ENCODE data around the gene HSF4. TPM values are rescaled to one million over a fixed set of nuclear protein-coding genes. Genes with fewer than 3 reads are reported as not detected.

The HSF4 gene
- total RNA-seq, 1 donor from 2014 or later: 5.7 TPM

DNA sequence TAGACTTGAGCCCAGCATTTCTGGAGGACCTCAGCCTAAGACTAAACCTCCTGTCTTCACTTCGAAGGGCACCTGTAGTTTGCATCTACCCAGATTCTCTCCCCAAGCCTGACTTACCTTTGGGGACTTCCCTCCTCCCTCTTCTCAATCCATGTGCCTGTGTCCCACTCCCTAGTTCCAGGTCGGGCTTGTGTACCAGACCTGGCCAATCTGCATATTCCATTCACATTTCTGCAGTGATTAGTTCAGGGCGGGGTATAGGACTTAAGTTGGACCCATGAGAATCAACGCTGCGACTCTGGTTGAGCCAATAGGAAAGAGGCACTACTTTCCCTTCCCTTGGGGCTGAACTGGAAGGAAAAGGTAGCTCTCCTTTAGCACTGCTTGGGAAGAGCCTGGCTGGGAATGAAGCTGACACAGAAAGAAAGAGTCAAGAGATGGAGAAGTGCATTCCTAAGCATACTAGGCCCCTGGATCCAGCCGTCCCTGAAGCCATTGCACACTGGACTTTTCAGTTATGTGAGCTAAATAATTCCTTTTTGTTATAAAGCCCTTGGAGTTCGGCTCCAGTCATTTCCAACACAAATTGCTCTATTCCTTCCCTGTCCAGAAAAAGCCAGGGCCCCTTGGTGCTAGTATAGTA lies 7.3 kb upstream of the HSF4 start:
- TF ChIP-seq, protein P1, sequence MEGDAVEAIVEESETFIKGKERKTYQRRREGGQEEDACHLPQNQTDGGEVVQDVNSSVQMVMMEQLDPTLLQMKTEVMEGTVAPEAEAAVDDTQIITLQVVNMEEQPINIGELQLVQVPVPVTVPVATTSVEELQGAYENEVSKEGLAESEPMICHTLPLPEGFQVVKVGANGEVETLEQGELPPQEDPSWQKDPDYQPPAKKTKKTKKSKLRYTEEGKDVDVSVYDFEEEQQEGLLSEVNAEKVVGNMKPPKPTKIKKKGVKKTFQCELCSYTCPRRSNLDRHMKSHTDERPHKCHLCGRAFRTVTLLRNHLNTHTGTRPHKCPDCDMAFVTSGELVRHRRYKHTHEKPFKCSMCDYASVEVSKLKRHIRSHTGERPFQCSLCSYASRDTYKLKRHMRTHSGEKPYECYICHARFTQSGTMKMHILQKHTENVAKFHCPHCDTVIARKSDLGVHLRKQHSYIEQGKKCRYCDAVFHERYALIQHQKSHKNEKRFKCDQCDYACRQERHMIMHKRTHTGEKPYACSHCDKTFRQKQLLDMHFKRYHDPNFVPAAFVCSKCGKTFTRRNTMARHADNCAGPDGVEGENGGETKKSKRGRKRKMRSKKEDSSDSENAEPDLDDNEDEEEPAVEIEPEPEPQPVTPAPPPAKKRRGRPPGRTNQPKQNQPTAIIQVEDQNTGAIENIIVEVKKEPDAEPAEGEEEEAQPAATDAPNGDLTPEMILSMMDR (IDR thresholded peaks at IDR 0.05; ENCODE audit: unreplicated experiment): no peak
- H3K4me3 Mint-ChIP-seq (ENCODE audit: unreplicated experiment): peak overlapping the region; percentile 51

DNA sequence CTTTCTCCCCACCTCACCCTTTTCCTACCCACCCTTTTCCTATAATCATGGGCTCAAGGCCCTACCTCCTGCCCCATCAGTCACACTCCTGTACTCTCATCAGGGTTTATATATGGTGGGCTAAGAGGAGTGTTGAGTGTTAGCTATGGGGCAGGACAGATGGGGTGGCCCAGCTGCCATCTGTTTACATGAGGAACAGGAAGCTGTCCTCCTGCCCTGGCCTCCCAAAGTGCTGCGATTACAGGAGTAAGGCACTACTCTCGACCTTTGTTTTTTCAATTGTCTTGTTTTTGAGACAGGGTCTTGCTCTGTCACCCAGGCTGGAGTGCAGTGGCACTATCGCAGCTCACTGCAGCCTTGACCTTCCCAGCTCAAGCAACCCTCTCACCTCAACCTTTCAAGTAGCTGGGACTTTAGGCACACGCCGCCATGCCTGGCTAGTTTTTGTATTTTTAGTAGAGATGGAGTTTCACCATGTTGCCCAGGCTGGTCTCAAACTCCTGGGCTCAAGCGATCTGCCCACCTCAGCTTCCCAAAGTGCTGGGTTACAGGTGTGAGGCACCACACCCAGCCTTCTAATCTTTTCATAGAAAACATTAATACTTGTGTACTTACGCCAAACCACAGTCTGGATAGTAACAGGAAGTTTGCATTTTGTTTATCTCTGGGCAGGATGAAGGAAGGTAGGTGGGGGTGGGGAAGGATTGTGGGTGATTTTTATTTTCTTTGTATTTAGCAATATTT lies 6.5 kb upstream of the HSF4 start:
- Mint-ChIP-seq H3K4me3 (ENCODE audit: unreplicated experiment) (peak overlapping the region; percentile 87), H3K36me3 (ENCODE audit: low read depth, unreplicated experiment) (peaks cover 4% of the 10 kb centered on the region), H3K9me3 (ENCODE audit: unreplicated experiment) (no peaks in the 10 kb centered on the region), H3K4me1 (ENCODE audit: unreplicated experiment) (peaks cover 19% of the 10 kb centered on the region), H3K27me3 (ENCODE audit: unreplicated experiment) (peaks cover 40% of the 10 kb centered on the region), H3K27ac (ENCODE audit: unreplicated experiment) (peak overlapping the region; percentile 36)
- TF ChIP-seq, protein P1 (IDR thresholded peaks at IDR 0.05; ENCODE audit: unreplicated experiment): no peak
- no peak for DNase-seq (ENCODE audit: low spot score)

More for the DNA sequence above, 7.3 kb upstream of the HSF4 start:
- Mint-ChIP-seq H3K4me1 (ENCODE audit: unreplicated experiment) (peaks cover 16% of the 10 kb centered on the region), H3K27me3 (ENCODE audit: unreplicated experiment) (peaks cover 44% of the 10 kb centered on the region), H3K9me3 (ENCODE audit: unreplicated experiment) (no peaks in the 10 kb centered on the region), H3K36me3 (ENCODE audit: low read depth, unreplicated experiment) (peaks cover 4% of the 10 kb centered on the region), H3K27ac (ENCODE audit: unreplicated experiment) (no peak overlapping the region)
- DNase-seq (ENCODE audit: low spot score): no peak

DNA sequence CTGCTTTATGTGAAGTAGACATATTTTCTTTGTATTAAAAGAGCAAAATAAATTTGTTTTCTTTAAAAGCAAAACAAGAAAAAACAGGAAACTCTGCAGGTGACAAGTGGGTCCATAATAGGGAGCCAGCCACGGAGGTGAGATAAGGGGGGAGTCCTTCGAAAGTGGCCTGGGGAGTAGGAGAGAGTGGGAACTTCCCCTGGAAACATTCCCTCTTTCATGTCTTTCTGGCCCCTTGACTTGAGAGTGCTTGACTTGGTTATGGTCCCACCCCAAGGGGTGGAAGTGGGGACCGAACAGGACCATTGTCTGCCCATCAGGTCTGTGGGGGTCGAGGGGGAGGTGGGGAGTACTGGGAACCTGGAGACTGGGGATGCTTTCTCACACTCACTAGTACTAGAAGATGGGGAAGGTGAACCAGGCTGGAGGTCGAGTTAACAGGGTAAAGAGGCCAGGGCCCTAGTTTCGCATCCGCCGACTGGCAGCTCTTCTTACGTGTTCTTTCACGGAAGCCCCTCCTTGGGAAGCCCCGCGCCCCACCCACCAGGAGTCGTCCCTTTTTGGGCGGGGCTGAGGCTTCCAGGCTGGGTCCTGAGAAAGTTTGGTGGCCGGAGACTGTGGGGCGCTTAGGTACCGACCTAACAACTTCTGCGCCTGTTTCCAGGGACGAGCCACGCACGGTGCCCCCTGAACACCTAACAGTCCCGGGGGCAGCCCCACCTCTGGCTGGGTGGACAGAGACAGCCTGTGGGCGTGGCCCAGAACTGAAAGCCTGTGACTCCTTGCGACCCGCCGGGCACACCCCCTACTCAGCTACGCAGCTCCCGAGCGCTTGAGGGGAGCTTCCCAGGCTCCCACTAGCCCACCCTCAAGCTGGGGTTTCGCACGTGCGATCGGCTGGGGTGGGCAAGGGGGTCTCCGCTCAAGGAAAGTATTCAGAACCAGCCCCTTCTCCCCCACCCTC lies 5.6 kb upstream of the HSF4 start:
- DNase-seq (ENCODE audit: low spot score): no peak
- no peak overlapping the region for H3K27ac Mint-ChIP-seq (ENCODE audit: unreplicated experiment)

DNA sequence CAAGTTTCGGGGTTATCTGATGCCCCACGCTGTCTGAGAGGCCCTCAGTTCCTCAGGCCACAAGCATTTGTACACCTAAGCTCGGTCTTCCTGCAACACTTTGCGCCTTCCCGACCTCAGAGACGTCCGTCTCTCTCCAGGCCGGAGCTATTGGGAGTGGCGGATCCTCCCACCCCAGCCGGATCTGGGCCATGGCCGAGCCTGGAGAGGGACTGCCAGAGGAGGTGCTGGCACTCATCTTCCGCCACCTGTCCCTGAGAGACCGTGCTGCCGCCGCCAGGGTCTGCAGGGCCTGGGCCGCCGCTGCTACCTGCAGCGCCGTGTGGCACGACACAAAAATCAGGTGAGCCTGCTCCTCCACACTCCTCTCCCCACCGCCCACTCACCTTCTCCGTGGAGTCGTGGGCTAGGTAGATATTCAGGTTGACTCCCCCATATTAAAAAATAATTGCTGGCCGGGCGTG lies 2.9 kb upstream of the HSF4 start:
- no peaks in the 10 kb centered on the region for H3K9me3 Mint-ChIP-seq (ENCODE audit: unreplicated experiment)
- H3K27ac Mint-ChIP-seq (ENCODE audit: unreplicated experiment): no peak overlapping the region
- H3K4me1 Mint-ChIP-seq (ENCODE audit: unreplicated experiment): peaks cover 19% of the 10 kb centered on the region
- H3K36me3 Mint-ChIP-seq (ENCODE audit: low read depth, unreplicated experiment): peaks cover 4% of the 10 kb centered on the region
- H3K4me3 Mint-ChIP-seq (ENCODE audit: unreplicated experiment): no peak overlapping the region
- DNase-seq (ENCODE audit: low spot score): no peak
- TF ChIP-seq, protein P1 (IDR thresholded peaks at IDR 0.05; ENCODE audit: unreplicated experiment): no peak
- peaks cover 34% of the 10 kb centered on the region for H3K27me3 Mint-ChIP-seq (ENCODE audit: unreplicated experiment)

More for the DNA sequence above, 5.6 kb upstream of the HSF4 start:
- H3K27me3 Mint-ChIP-seq (ENCODE audit: unreplicated experiment): peaks cover 38% of the 10 kb centered on the region
- TF ChIP-seq, protein P1 (IDR thresholded peaks at IDR 0.05; ENCODE audit: unreplicated experiment): no peak
- H3K4me1 Mint-ChIP-seq (ENCODE audit: unreplicated experiment): peaks cover 19% of the 10 kb centered on the region
- H3K9me3 Mint-ChIP-seq (ENCODE audit: unreplicated experiment): no peaks in the 10 kb centered on the region
- H3K4me3 Mint-ChIP-seq (ENCODE audit: unreplicated experiment): peak overlapping the region; percentile 87
- H3K36me3 Mint-ChIP-seq (ENCODE audit: low read depth, unreplicated experiment): peaks cover 4% of the 10 kb centered on the region

Measured in endothelial cell (in vitro differentiated cells).